ENCODE results near the gene NSUN3.

NSUN3 gene

DNA sequence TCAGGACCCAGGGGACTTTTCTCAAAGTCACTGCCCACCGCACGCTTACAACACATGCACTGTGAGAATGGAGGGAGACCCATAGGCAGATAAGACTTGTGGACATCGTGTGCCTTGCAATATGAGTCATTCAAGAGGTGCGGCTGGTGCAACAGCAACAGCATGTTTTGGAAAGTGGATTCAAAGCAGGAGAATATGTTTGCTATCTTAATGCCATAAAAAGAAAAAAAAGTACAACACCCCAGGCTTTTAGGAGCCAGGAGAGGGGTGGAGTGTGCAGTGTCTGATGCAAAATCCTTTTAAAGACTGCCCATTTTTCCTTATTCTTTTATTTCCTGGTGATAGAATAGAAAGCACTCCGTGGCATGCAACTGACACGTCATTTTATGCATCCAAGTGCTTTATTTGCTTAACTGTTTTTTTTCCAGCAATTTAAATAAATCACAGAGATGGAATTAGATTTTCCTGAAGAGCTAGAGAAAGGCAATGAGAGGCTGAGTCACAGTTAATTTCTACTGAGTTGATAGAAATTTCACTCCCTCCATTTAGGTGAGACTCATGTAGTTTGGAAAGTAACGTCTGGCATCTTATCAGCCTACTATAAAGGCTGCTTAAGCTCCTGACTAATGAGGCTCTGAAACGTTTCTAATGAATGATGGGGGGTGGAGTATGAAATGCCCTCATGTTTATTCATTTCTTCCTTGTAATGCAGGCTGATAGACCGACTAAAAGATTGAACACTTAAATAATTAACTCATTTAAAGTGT, 96.4 kb downstream of the NSUN3 start:
- Histone ChIP-seq H3K4me2 (ENCODE audit: insufficient read depth, low read length) (no peak overlapping the region), H3K9me3 (ENCODE audit: insufficient read depth, low read length, severe bottlenecking) (no peaks in the 10 kb centered on the region), H4K20me1 (ENCODE audit: insufficient read depth, low read length) (no peaks in the 10 kb centered on the region), H3K36me3 (ENCODE audit: insufficient read depth, low read length) (no peaks in the 10 kb centered on the region), H3K4me3 (ENCODE audit: low read depth in 1 of 2, low read length in 2 of 2) (no peak overlapping the region), H3K27me3 (ENCODE audit: insufficient read depth, low read length, poor library complexity) (peaks cover 7% of the 10 kb centered on the region), H3K4me1 (ENCODE audit: insufficient read depth, low read length) (no peaks in the 10 kb centered on the region), H2AFZ (ENCODE audit: low read depth, low read length) (no peak overlapping the region), H3K9ac (ENCODE audit: low read depth, low read length) (no peak overlapping the region), H3K79me2 (ENCODE audit: insufficient read depth, low read length) (no peaks in the 10 kb centered on the region), H3K27ac (ENCODE audit: low read length) (no peak overlapping the region)
- ATAC-seq (ENCODE audit: insufficient read depth, low read depth), result no peak
- DNase-seq, result no peak
- no peak for TF ChIP-seq EZH2 (IDR thresholded peaks at IDR 0.05; ENCODE audit: borderline replicate concordance, low read depth, low read length, severe bottlenecking)

DNA sequence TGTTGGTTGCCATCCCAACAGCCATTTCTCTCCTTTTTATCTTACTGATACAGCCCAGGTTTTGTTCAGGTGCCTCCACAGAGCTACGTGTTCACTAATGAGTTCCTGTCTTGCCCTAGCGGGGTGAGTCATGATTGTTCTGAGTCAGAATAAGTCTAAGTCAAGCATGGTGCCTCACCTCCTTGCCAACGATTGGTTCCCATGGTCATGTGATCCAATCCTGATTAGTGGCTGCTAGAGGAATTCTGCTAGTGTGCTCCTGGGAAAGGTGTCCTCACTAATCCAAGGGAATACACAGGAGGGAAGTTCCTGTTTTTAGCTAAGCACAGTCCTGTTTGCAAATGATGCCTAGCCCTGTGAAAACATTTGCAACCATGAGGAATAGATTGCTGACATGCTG, 99.8 kb downstream of the NSUN3 start:
- Histone ChIP-seq H2AFZ (ENCODE audit: low read depth, low read length) (no peak overlapping the region), H3K4me1 (ENCODE audit: insufficient read depth, low read length) (no peaks in the 10 kb centered on the region), H3K79me2 (ENCODE audit: insufficient read depth, low read length) (no peaks in the 10 kb centered on the region), H3K4me3 (ENCODE audit: low read depth in 1 of 2, low read length in 2 of 2) (no peak overlapping the region), H3K9me3 (ENCODE audit: insufficient read depth, low read length, severe bottlenecking) (no peaks in the 10 kb centered on the region), H3K9ac (ENCODE audit: low read depth, low read length) (no peak overlapping the region), H3K27me3 (ENCODE audit: insufficient read depth, low read length, poor library complexity) (no peaks in the 10 kb centered on the region), H3K36me3 (ENCODE audit: insufficient read depth, low read length) (no peaks in the 10 kb centered on the region), H3K27ac (ENCODE audit: low read length) (no peak overlapping the region), H4K20me1 (ENCODE audit: insufficient read depth, low read length) (no peaks in the 10 kb centered on the region), H3K4me2 (ENCODE audit: insufficient read depth, low read length) (no peak overlapping the region)
- TF ChIP-seq, protein P1, sequence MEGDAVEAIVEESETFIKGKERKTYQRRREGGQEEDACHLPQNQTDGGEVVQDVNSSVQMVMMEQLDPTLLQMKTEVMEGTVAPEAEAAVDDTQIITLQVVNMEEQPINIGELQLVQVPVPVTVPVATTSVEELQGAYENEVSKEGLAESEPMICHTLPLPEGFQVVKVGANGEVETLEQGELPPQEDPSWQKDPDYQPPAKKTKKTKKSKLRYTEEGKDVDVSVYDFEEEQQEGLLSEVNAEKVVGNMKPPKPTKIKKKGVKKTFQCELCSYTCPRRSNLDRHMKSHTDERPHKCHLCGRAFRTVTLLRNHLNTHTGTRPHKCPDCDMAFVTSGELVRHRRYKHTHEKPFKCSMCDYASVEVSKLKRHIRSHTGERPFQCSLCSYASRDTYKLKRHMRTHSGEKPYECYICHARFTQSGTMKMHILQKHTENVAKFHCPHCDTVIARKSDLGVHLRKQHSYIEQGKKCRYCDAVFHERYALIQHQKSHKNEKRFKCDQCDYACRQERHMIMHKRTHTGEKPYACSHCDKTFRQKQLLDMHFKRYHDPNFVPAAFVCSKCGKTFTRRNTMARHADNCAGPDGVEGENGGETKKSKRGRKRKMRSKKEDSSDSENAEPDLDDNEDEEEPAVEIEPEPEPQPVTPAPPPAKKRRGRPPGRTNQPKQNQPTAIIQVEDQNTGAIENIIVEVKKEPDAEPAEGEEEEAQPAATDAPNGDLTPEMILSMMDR (IDR thresholded peaks at IDR 0.05; ENCODE audit: borderline replicate concordance, extremely low read depth, low read length, poor library complexity, severe bottlenecking), result no peak
- TF ChIP-seq EZH2 (IDR thresholded peaks at IDR 0.05; ENCODE audit: borderline replicate concordance, low read depth, low read length, severe bottlenecking), result no peak
- DNase-seq (no peak), ATAC-seq (ENCODE audit: insufficient read depth, low read depth) (no peak)

DNA sequence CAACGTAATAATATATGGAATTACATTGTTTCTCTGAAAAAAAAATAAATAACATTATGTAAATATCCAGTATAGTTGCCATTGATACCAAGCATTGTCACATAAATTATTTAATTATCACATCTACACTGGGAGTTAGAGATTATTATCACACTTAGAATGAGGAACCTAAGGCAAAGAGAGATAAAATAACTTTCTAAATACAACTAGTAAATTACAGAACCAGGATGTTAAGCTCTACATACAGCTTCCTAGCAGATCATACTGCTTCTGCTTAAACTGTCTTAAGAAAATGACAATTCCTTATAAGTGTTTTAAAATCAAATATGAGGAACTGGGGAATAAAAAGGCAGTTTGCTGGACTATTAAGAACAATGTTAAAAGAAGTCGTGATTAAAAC, 104.5 kb downstream of the NSUN3 start:
- no peak for TF ChIP-seq EZH2 (IDR thresholded peaks at IDR 0.05; ENCODE audit: borderline replicate concordance, low read depth, low read length, severe bottlenecking)
- TF ChIP-seq, protein P1 (IDR thresholded peaks at IDR 0.05; ENCODE audit: borderline replicate concordance, extremely low read depth, low read length, poor library complexity, severe bottlenecking), result no peak
- H3K9ac ChIP-seq (ENCODE audit: low read depth, low read length), result no peak overlapping the region
- DNase-seq (no peak), ATAC-seq (ENCODE audit: insufficient read depth, low read depth) (no peak)
- H3K27me3 ChIP-seq (ENCODE audit: insufficient read depth, low read length, poor library complexity), result no peaks in the 10 kb centered on the region
- no peaks in the 10 kb centered on the region for H3K9me3 ChIP-seq (ENCODE audit: insufficient read depth, low read length, severe bottlenecking)
- H3K27ac ChIP-seq (ENCODE audit: low read length), result no peak overlapping the region
- H3K36me3 ChIP-seq (ENCODE audit: insufficient read depth, low read length), result no peaks in the 10 kb centered on the region
- no peak overlapping the region for H3K4me2 ChIP-seq (ENCODE audit: insufficient read depth, low read length)
- no peak overlapping the region for H2AFZ ChIP-seq (ENCODE audit: low read depth, low read length)
- H3K79me2 ChIP-seq (ENCODE audit: insufficient read depth, low read length), result no peaks in the 10 kb centered on the region
- H4K20me1 ChIP-seq (ENCODE audit: insufficient read depth, low read length), result no peaks in the 10 kb centered on the region
- H3K4me3 ChIP-seq (ENCODE audit: low read depth in 1 of 2, low read length in 2 of 2), result no peak overlapping the region
- no peaks in the 10 kb centered on the region for H3K4me1 ChIP-seq (ENCODE audit: insufficient read depth, low read length)

DNA sequence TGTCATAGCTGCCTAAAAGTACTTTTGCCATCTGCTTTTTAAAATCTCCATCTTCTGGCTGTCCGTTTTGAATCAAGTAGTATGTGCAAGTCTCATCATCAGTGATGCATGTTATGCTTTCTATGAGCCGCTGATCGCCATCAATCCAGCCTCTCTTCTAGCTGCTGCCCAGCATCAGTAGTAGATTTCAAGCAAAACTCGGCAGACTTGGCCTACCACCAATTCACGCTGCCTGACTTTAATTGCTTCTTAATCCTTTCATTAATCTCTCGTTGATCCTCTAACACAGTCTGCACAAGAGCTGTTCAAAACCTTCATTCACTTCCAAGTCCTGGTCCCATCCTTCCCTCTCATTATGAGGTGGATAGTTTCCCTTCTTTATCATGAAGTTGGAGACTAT, 104.9 kb downstream of the NSUN3 start:
- Histone ChIP-seq H3K27ac (ENCODE audit: low read length) (no peak overlapping the region), H3K36me3 (ENCODE audit: insufficient read depth, low read length) (no peaks in the 10 kb centered on the region), H3K9ac (ENCODE audit: low read depth, low read length) (no peak overlapping the region), H3K79me2 (ENCODE audit: insufficient read depth, low read length) (no peaks in the 10 kb centered on the region), H3K9me3 (ENCODE audit: insufficient read depth, low read length, severe bottlenecking) (no peaks in the 10 kb centered on the region), H2AFZ (ENCODE audit: low read depth, low read length) (no peak overlapping the region), H3K4me3 (ENCODE audit: low read depth in 1 of 2, low read length in 2 of 2) (no peak overlapping the region), H3K4me1 (ENCODE audit: insufficient read depth, low read length) (no peaks in the 10 kb centered on the region), H3K4me2 (ENCODE audit: insufficient read depth, low read length) (no peak overlapping the region), H4K20me1 (ENCODE audit: insufficient read depth, low read length) (no peaks in the 10 kb centered on the region), H3K27me3 (ENCODE audit: insufficient read depth, low read length, poor library complexity) (no peaks in the 10 kb centered on the region)
- no peak for ATAC-seq (ENCODE audit: insufficient read depth, low read depth)
- no peak for DNase-seq
- no peak for TF ChIP-seq EZH2 (IDR thresholded peaks at IDR 0.05; ENCODE audit: borderline replicate concordance, low read depth, low read length, severe bottlenecking)
- TF ChIP-seq, protein P1 (IDR thresholded peaks at IDR 0.05; ENCODE audit: borderline replicate concordance, extremely low read depth, low read length, poor library complexity, severe bottlenecking), result no peak

All from DND-41 (cell line).